ENCODE measurements around the gene CHMP2B. TPM values are rescaled to one million over a fixed set of nuclear protein-coding genes. Genes with fewer than 3 reads are reported as not detected.
"Not testable (repeated sequence)": the region's sequence is repeated elsewhere in the genome, so short reads cannot be mapped to it uniquely, and the experiment has no call there.

CHMP2B gene
- total RNA-seq, 1 donor from 2014 or later: 30.2 TPM

GRCh38 chr3:87225659-87226058 lies 1.4 kb upstream of the CHMP2B start:
- intact Hi-C loops (cut with DNase I): no loop called here
- DNase-seq (no peak), ATAC-seq (ENCODE audit: poor library complexity) (no peak)

- DNase-seq (no peak), ATAC-seq (ENCODE audit: poor library complexity) (no peak)
- intact Hi-C loops (cut with DNase I): no loop called here
Observed at GRCh38 chr3:87227835-87228144, 681 bp downstream of the CHMP2B start.

- intact Hi-C loops (cut with DNase I): no loop called here
- DNase-seq (no peak), ATAC-seq (ENCODE audit: poor library complexity) (no peak)
Observed at GRCh38 chr3:87228316-87228715, 1.2 kb downstream of the CHMP2B start.

GRCh38 chr3:87229113-87229512 lies 2.0 kb downstream of the CHMP2B start:
- ATAC-seq (ENCODE audit: poor library complexity) (no peak), DNase-seq (no peak)
- intact Hi-C loops (cut with DNase I): no loop called here

GRCh38 chr3:87233805-87234204 lies 6.7 kb downstream of the CHMP2B start:
- ATAC-seq (ENCODE audit: poor library complexity) (no peak), DNase-seq (no peak)
- intact Hi-C loops (cut with DNase I): no loop called here

- intact Hi-C loops (cut with DNase I): no loop called here
- no peak for ATAC-seq (ENCODE audit: poor library complexity)
- DNase-seq: no peak
Observed at GRCh38 chr3:87236093-87236492, 9.0 kb downstream of the CHMP2B start.

- DNase-seq (no peak), ATAC-seq (ENCODE audit: poor library complexity) (no peak)
- intact Hi-C loops (cut with DNase I): no loop called here
Observed at GRCh38 chr3:87246662-87247429, 19.7 kb downstream of the CHMP2B start.

GRCh38 chr3:87247430-87247773 lies 20.3 kb downstream of the CHMP2B start:
- ATAC-seq (ENCODE audit: poor library complexity) (no peak), DNase-seq (no peak)
- intact Hi-C loops (cut with DNase I): no loop called here

GRCh38 chr3:87248231-87248630 lies 21.1 kb downstream of the CHMP2B start:
- DNase-seq; intact Hi-C loops (cut with DNase I); ATAC-seq (ENCODE audit: poor library complexity): not testable (repeated sequence)

GRCh38 chr3:87248831-87249230 lies 21.7 kb downstream of the CHMP2B start:
- DNase-seq (no peak), ATAC-seq (ENCODE audit: poor library complexity) (no peak)
- intact Hi-C loops (cut with DNase I): no loop called here

GRCh38 chr3:87250009-87250408 lies 22.9 kb downstream of the CHMP2B start:
- no peak for DNase-seq
- intact Hi-C loops (cut with DNase I): no loop called here
- no peak for ATAC-seq (ENCODE audit: poor library complexity)

GRCh38 chr3:87260270-87260669 lies 33.2 kb downstream of the CHMP2B start:
- ATAC-seq (ENCODE audit: poor library complexity) (no peak), DNase-seq (no peak)
- intact Hi-C loops (cut with DNase I): no loop called here

GRCh38 chr3:87261925-87262324 lies 34.8 kb downstream of the CHMP2B start:
- ATAC-seq (ENCODE audit: poor library complexity): no peak
- intact Hi-C loops (cut with DNase I): no loop called here
- DNase-seq: no peak

GRCh38 chr3:87267953-87268645 lies 41.0 kb downstream of the CHMP2B start:
- DNase-seq: no peak
- intact Hi-C loops (cut with DNase I): no loop called here
- no peak for ATAC-seq (ENCODE audit: poor library complexity)

GRCh38 chr3:87268646-87269211 lies 41.6 kb downstream of the CHMP2B start:
- intact Hi-C loops (cut with DNase I): no loop called here
- no peak for DNase-seq
- ATAC-seq (ENCODE audit: poor library complexity): no peak

- intact Hi-C loops (cut with DNase I): no loop called here
Observed at GRCh38 chr3:87269723-87270122, 42.6 kb downstream of the CHMP2B start.

GRCh38 chr3:87270908-87271700 lies 44.0 kb downstream of the CHMP2B start:
- peak; percentile 43 for ATAC-seq (ENCODE audit: poor library complexity)
- intact Hi-C loops (cut with DNase I): no loop called here
- no peak for DNase-seq

More at GRCh38 chr3:87269723-87270122, 42.6 kb downstream of the CHMP2B start:
- no peak for ATAC-seq (ENCODE audit: poor library complexity)
- DNase-seq: no peak

- ATAC-seq (ENCODE audit: poor library complexity) (no peak), DNase-seq (no peak)
- intact Hi-C loops (cut with DNase I): no loop called here
Observed at GRCh38 chr3:87272718-87273341, 45.7 kb downstream of the CHMP2B start.

- ATAC-seq (ENCODE audit: poor library complexity) (no peak), DNase-seq (no peak)
- intact Hi-C loops (cut with DNase I): no loop called here
Observed at GRCh38 chr3:87276484-87276883, 49.4 kb downstream of the CHMP2B start, which contains the start of gene POU1F1. Gene POU1F1, minus strand, starts transcription at chr3:87276584. Its CDS starts 122 bp downstream, at chr3:87276462.
